HepG2 (cell line): ENCODE data around the gene GNAL. TPM values are rescaled to one million over a fixed set of nuclear protein-coding genes. Genes with fewer than 3 reads are reported as not detected.

Experiments
- ATAC-seq: fragments of 200-7000 bp; cut with Tn5 transposase; 3 replicates; pipeline ENCODE4 v1.9.1; 2020; ENCODE audit warnings: mild to moderate bottlenecking, moderate library complexity
- BruUV-seq: library from RNA; stranded (reverse); fragments of 400-500 nt; replicated peaks from 2 replicates; lab custom pipeline; 2021; lab: Mats Ljungman, UMichigan
- CTCF ChIA-PET: fragments of 300-600 bp; formaldehyde crosslinking; extraction: SDS; loops from one replicate; lab custom pipeline; 2021; ENCODE audit warnings: low total read pairs, inconsistent platforms, low intra/inter-chr PET ratio; lab: Yijun Ruan, JAX
- POLR2A ChIA-PET: fragments of 350-600 bp; sonication (Branson Sonifier 250); formaldehyde crosslinking; loops from one replicate; lab custom pipeline; 2020; ENCODE audit warnings: antibody characterized with exemption, inconsistent platforms; lab: Yijun Ruan, JAX
- DNase-seq: peaks from one replicate; pipeline ENCODE4 v3.0.0-alpha.2; 2015; ENCODE audit warnings: low spot score
- FAIRE-seq: peaks from 3 replicates; lab custom pipeline; 2011; peaks lifted over from hg19 to GRCh38; lab: Jason Lieb, UNC
- H2AFZ ChIP-seq: one replicate; pipeline ENCODE4 v1.6.1; 2011; ENCODE audit warnings: low read length, inconsistent platforms
- H3K27ac ChIP-seq: fragments of 300-600 bp; 3 replicates; pipeline ENCODE4 v1.8.0; 2011; ENCODE audit warnings: mixed run types, mild to moderate bottlenecking, mixed read lengths, low read length, inconsistent platforms; ENCODE audit not compliant: insufficient read depth; ENCODE audit errors: extremely low read length
- H3K27me3 ChIP-seq, 2 experiments: fragments of 200-600 bp in 1 of 2; 2 replicates in 1 of 2; 3 replicates in 1 of 2; pipeline versions ENCODE4 v1.6.0 to v1.8.0; 2011; ENCODE audit warnings: low read length in 2 of 2, mild to moderate bottlenecking in 2 of 2, moderate library complexity in 2 of 2, inconsistent platforms in 1 of 2; ENCODE audit not compliant: insufficient read depth in 2 of 2, control insufficient read depth in 1 of 2
- H3K36me3 ChIP-seq, 2 experiments: fragments of 200-600 bp in 1 of 2; replicated peaks in 1 of 2; 2 replicates in 1 of 2; 3 replicates in 1 of 2; pipeline versions ENCODE4 v1.5.1 to v1.8.0; 2011; ENCODE audit warnings: low read length in 2 of 2, inconsistent platforms in 1 of 2; ENCODE audit not compliant: insufficient read depth in 2 of 2, control insufficient read depth in 1 of 2
- H3K4me1 ChIP-seq: 2 replicates; pipeline ENCODE4 v1.5.1; 2012; ENCODE audit warnings: low read length, inconsistent platforms; ENCODE audit not compliant: insufficient read depth
- H3K4me2 ChIP-seq: 2 replicates; pipeline ENCODE4 v1.6.0; 2011; ENCODE audit warnings: low read depth, low read length, inconsistent platforms
- H3K4me3 ChIP-seq, 3 experiments: fragments of 200-600 bp in 1 of 3; sonication (generic), shearing (Covaris generic) in 1 of 3; replicated peaks in 1 of 3; 2 replicates each; pipeline ENCODE4 v1.5.1; 2011 to 2016; ENCODE audit warnings: low read length in 3 of 3, inconsistent platforms in 2 of 3, low read depth in 2 of 3, mild to moderate bottlenecking in 2 of 3, control low read depth in 1 of 3, mixed read lengths in 1 of 3; ENCODE audit not compliant: insufficient read depth in 1 of 3
- H3K79me2 ChIP-seq: one replicate; pipeline ENCODE4 v1.6.1; 2011; ENCODE audit warnings: low read length, inconsistent platforms; ENCODE audit not compliant: insufficient read depth
- H3K9ac ChIP-seq: 2 replicates; pipeline ENCODE4 v1.6.0; 2011; ENCODE audit warnings: mild to moderate bottlenecking, low read depth, low read length, inconsistent platforms; ENCODE audit not compliant: insufficient read depth
- H3K9me3 ChIP-seq: 2 replicates; pipeline ENCODE4 v1.5.1; 2012; ENCODE audit warnings: mild to moderate bottlenecking, low read length
- H4K20me1 ChIP-seq: 2 replicates; pipeline ENCODE4 v1.6.0; 2011; ENCODE audit warnings: inconsistent platforms, mild to moderate bottlenecking, low read length, moderate library complexity; ENCODE audit not compliant: insufficient read depth
- ATAD3A ChIP-seq: sonication (generic); formaldehyde crosslinking; IDR thresholded peaks from 2 replicates; pipeline ENCODE4 v1.4.0; 2020; ENCODE audit warnings: missing genetic modification reagents
- GFI1 ChIP-seq: sonication (generic); formaldehyde crosslinking; IDR thresholded peaks from 2 replicates; pipeline ENCODE4 v1.5.0; 2020; ENCODE audit warnings: missing genetic modification reagents, mild to moderate bottlenecking, borderline replicate concordance
- HNRNPUL1 ChIP-seq: fragments of 200-400 bp; formaldehyde crosslinking; IDR thresholded peaks from 2 replicates; pipeline ENCODE4 v1.6.1; 2017; ENCODE audit warnings: low read depth, mild to moderate bottlenecking, low read length, moderate library complexity
- MXI1 ChIP-seq: IDR thresholded peaks from 3 replicates; pipeline ENCODE4 v1.6.1; 2012; ENCODE audit warnings: low read depth, low read length, inconsistent platforms, borderline replicate concordance
- POGZ ChIP-seq: sonication (generic); formaldehyde crosslinking; IDR thresholded peaks from 2 replicates; pipeline ENCODE4 v1.4.0; 2020; ENCODE audit warnings: mild to moderate bottlenecking, missing genetic modification reagents
- SIN3A ChIP-seq: IDR thresholded peaks from 2 replicates; pipeline ENCODE4 v1.6.1; 2011; ENCODE audit warnings: low read depth, mild to moderate bottlenecking, control low read depth, low read length, borderline replicate concordance
- SIX1 ChIP-seq: sonication (generic); formaldehyde crosslinking; IDR thresholded peaks from 2 replicates; pipeline ENCODE4 v1.4.0; 2020; ENCODE audit warnings: missing genetic modification reagents, borderline replicate concordance
- SOX13 ChIP-seq, 3 experiments: fragments of 450-650 bp in 1 of 3; sonication (generic) in 1 of 3; formaldehyde crosslinking in 1 of 3; IDR thresholded peaks in 2 of 3; conservative IDR thresholded peaks in 1 of 3; 2 replicates each; pipeline versions ENCODE4 v1.5.0 to v1.6.1; 2016 to 2020; ENCODE audit warnings: antibody characterized with exemption in 1 of 3, mild to moderate bottlenecking in 1 of 3, missing compliant biosample characterization in 1 of 3, missing genetic modification reagents in 1 of 3, moderate library complexity in 1 of 3
- THAP11 ChIP-seq: IDR thresholded peaks from 2 replicates; pipeline ENCODE4 v1.6.1; 2016; ENCODE audit warnings: missing biosample characterization, missing genetic modification reagents
- TOPORS ChIP-seq: sonication (generic); formaldehyde crosslinking; IDR thresholded peaks from 2 replicates; pipeline ENCODE4 v1.8.0; 2023; ENCODE audit warnings: mild to moderate bottlenecking, missing genetic modification reagents
- XBP1 ChIP-seq: sonication (generic); formaldehyde crosslinking; IDR thresholded peaks from 2 replicates; pipeline ENCODE4 v1.5.0; 2020; ENCODE audit warnings: missing genetic modification reagents
- ZNF160 ChIP-seq: sonication (generic); formaldehyde crosslinking; IDR thresholded peaks from 2 replicates; pipeline ENCODE4 v1.8.0; 2022; ENCODE audit warnings: mild to moderate bottlenecking, inconsistent platforms, missing genetic modification reagents
- ZNF350 ChIP-seq: sonication (generic); formaldehyde crosslinking; IDR thresholded peaks from 2 replicates; pipeline ENCODE4 v1.4.0; 2020; ENCODE audit warnings: mild to moderate bottlenecking, low read depth, missing genetic modification reagents, borderline replicate concordance
- ZNF431 ChIP-seq: sonication (generic); formaldehyde crosslinking; IDR thresholded peaks from 2 replicates; pipeline ENCODE4 v1.9.0; 2022; ENCODE audit warnings: missing genetic modification reagents, low read depth, mild to moderate bottlenecking, borderline replicate concordance
- WGBS: methylation state at CpG from one replicate; pipeline ENCODE4 v1.1.6; 2017; ENCODE audit warnings: low lambda C conversion rate; 5-methylcytosine and 5-hydroxymethylcytosine counted together
- in situ Hi-C: cut with HindIII; loops from 2 replicates; pipeline ENCODE4 v1.10.0; 2017; ENCODE audit warnings: low pct_unique_long_range_greater_than_20kb; ENCODE audit not compliant: extremely low pct_ligation_motif_present
- intact Hi-C: fragments of 100-400 bp; cut with micrococcal nuclease; formaldehyde crosslinking; loops from one replicate; pipeline ENCODE4 v1.10.0; 2022; ENCODE audit not compliant: unreplicated experiment
- polyA plus RNA-seq, 8 experiments: library from polyadenylated mRNA; depleted of rRNA in 3 of 8; stranded (reverse) in 7 of 8; unstranded in 1 of 8; fragments of >200 nt; fragmentation: Illumina TruSeq in 4 of 8; extraction: Trizol in 4 of 8; gene quantifications; 2 replicates each; pipeline versions ENCODE4 v1.2.1 to v1.2.3, GENCODE V29; 2011 to 2016; ENCODE audit warnings: low read depth in 4 of 8, missing spikeins in 1 of 8, mixed read lengths in 1 of 8; ENCODE audit not compliant: insufficient read depth in 1 of 8
- total RNA-seq, 5 experiments: library from RNA; depleted of rRNA; stranded (reverse); fragments of >200 nt; fragmentation: Illumina TruSeq; extraction: Trizol; gene quantifications; 2 replicates each; pipeline ENCODE4 v1.2.3, GENCODE V29; 2016; ENCODE audit warnings: low read depth in 1 of 5
- TF ChIP-seq, protein P1 (sequence below): sonication (generic); formaldehyde crosslinking; IDR thresholded peaks from 2 replicates; pipeline ENCODE4 v1.4.0; 2020; ENCODE audit warnings: missing genetic modification reagents, borderline replicate concordance

The GNAL gene
- total and polyA plus RNA-seq, 2 of the 13 experiments (the other 11 are each of a cell fraction or from before 2014, with no cell fraction given), result 0.87 to 1.4 TPM

DNA sequence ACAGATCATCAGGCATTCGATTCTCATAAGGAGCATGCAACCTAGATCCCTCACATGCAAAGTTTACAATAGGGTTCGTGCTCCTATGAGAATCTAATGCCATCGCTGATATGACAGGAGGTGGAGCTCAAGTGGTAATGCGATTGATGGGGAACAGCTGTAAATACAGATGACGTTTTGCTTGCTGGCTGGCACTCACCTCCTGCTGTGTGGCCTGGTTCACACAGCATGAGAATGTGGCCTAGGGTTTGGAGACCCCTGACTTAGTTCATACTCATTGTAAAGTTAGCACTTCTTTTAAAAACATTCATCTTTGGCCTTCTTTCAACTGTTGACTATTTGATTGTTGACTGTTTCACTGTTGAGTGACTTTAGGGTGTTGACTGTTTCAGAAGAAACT, 153.5 kb downstream of the GNAL start:
- Histone ChIP-seq H3K79me2 (no peaks in the 10 kb centered on the region), H3K36me3 (no peaks in the 10 kb centered on the region), H4K20me1 (no peaks in the 10 kb centered on the region), H3K27ac (no peak overlapping the region), H3K27me3 (no peaks in the 10 kb centered on the region; a peak in 1 of 5 replicates), H2AFZ (no peak overlapping the region), H3K9ac (no peak overlapping the region), H3K4me1 (peaks cover 22% of the 10 kb centered on the region), H3K4me2 (no peak overlapping the region), H3K4me3 (no peak overlapping the region), H3K9me3 (no peaks in the 10 kb centered on the region)
- POLR2A ChIA-PET, result no interaction called here
- no peak for FAIRE-seq
- no TSS peak for BruUV-seq
- in situ Hi-C loops (no loop called here), intact Hi-C loops (no loop called here)
- TF ChIP-seq TOPORS (CRISPR knock-in tag) (no peak), GFI1 (CRISPR knock-in tag) (no peak), ATAD3A (CRISPR knock-in tag) (no peak), HNRNPUL1 (no peak), SOX13 (IDR thresholded peaks at IDR 0.05) (no peak), SOX13 (CRISPR knock-in tag; conservative IDR thresholded peaks at IDR 0.05 in 1 of 2, IDR thresholded peaks at IDR 0.05 in 1 of 2) (no peak), ZNF431 (CRISPR knock-in tag) (no peak), ZNF350 (no peak), SIX1 (CRISPR knock-in tag) (no peak), XBP1 (CRISPR knock-in tag) (no peak), SIN3A (no peak), POGZ (CRISPR knock-in tag) (no peak), THAP11 (no peak), MXI1 (no peak), ZNF160 (no peak)
- TF ChIP-seq, protein P1, sequence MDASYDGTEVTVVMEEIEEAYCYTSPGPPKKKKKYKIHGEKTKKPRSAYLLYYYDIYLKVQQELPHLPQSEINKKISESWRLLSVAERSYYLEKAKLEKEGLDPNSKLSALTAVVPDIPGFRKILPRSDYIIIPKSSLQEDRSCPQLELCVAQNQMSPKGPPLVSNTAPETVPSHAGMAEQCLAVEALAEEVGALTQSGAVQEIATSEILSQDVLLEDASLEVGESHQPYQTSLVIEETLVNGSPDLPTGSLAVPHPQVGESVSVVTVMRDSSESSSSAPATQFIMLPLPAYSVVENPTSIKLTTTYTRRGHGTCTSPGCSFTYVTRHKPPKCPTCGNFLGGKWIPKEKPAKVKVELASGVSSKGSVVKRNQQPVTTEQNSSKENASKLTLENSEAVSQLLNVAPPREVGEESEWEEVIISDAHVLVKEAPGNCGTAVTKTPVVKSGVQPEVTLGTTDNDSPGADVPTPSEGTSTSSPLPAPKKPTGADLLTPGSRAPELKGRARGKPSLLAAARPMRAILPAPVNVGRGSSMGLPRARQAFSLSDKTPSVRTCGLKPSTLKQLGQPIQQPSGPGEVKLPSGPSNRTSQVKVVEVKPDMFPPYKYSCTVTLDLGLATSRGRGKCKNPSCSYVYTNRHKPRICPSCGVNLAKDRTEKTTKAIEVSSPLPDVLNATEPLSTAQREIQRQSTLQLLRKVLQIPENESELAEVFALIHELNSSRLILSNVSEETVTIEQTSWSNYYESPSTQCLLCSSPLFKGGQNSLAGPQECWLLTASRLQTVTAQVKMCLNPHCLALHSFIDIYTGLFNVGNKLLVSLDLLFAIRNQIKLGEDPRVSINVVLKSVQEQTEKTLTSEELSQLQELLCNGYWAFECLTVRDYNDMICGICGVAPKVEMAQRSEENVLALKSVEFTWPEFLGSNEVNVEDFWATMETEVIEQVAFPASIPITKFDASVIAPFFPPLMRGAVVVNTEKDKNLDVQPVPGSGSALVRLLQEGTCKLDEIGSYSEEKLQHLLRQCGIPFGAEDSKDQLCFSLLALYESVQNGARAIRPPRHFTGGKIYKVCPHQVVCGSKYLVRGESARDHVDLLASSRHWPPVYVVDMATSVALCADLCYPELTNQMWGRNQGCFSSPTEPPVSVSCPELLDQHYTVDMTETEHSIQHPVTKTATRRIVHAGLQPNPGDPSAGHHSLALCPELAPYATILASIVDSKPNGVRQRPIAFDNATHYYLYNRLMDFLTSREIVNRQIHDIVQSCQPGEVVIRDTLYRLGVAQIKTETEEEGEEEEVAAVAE (CRISPR knock-in tag), result no peak
- CTCF ChIA-PET, result no interaction called here
- no peak for DNase-seq
- WGBS, result 79% methylated on average over 5 of the region's 5 CpGs
- ATAC-seq, result no peak
